ENCODE data around the gene SLC48A1. TPM values are rescaled to one million over a fixed set of nuclear protein-coding genes. Genes with fewer than 3 reads are reported as not detected.

The SLC48A1 gene
- total and polyA plus RNA-seq, 4 donors: 16.8 to 31.3 (median 20.7) TPM

DNA sequence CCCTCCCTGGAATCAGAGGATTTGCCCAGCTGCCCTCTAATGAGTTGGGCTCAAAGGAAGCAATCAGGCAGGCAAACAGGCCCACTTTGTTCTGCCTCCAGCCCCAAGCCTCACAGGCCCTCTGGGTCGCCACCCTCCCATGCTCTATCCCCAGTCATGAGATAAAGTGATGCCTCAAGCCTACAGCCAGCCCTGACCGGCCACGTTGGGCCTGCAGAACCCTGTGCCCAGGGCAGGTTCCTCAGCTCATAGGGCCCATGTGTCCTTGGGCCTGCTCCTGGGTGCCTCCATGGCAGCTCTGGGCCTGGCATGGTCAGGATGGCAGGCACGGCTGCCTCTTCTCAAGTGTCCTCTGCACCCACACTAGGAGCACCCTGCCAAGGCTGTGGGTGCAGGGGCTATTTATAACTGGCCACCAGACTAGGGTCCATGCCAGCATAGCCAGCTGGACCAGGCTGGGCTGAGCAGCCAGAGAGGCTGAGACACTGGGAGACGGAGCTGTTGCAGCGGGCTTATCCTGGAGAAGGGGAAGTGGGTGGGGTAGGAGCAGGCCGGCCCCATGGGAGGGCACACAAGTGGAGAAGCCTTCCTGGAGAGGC lies 26.4 kb downstream of the SLC48A1 start:
- no peak for DNase-seq
- H3K9ac ChIP-seq (ENCODE audit: insufficient read depth in 1 of 2, low read length in 2 of 2): no peak overlapping the region
- no peak for TF ChIP-seq CTCF (IDR thresholded peaks at IDR 0.05; ENCODE audit: control extremely low read depth, extremely low read depth)
- no peaks in the 10 kb centered on the region for H3K9me3 ChIP-seq (ENCODE audit: control insufficient read depth in 4 of 4, insufficient read depth in 3 of 4, low read length in 3 of 4)
- no peaks in the 10 kb centered on the region for H3K27me3 ChIP-seq (ENCODE audit: control insufficient read depth in 3 of 3, insufficient read depth in 3 of 3, low read length in 2 of 3)
- H3K4me3 ChIP-seq: no peak overlapping the region
- 45 to 53% methylated on average over 7 of the region's 7 CpGs for WGBS, 2 donors
- H3K27ac ChIP-seq (ENCODE audit: low read depth in 1 of 2, low read length in 1 of 2): peak overlapping the region in 1 of 2 donors; percentile 81
- peak; percentile 37 for ATAC-seq (ENCODE audit: insufficient read depth, low FRiP score)
- H3K36me3 ChIP-seq (ENCODE audit: control insufficient read depth in 4 of 4, insufficient read depth in 4 of 4, low read length in 4 of 4): peaks cover 13 to 47% (median 14%) of the 10 kb centered on the region in 4 donors
- peaks cover 3 to 42% (median 19%) of the 10 kb centered on the region in 5 donors for H3K4me1 ChIP-seq (ENCODE audit: control insufficient read depth in 5 of 5, insufficient read depth in 5 of 5, low read length in 5 of 5)

DNA sequence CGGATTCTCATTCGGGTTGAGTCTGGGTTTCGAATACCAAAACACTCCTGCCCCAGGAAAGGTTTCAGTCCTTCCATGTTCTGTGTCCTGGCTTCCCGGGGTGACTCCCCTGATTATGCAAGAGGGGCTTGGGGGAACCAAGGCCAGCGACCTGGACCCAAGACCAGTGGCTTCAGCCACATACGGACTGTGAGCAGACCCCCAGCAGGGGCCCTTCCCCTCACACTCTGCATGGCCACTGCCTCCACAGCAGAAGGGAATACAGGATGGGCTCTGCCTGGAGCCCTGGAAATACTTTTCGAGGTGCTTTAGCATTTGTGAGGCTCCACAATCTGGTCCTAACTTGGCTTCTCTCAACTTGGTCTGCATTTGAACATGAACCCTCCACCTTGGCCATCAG lies 27.5 kb downstream of the SLC48A1 start:
- Histone ChIP-seq H3K27me3 (ENCODE audit: control insufficient read depth in 3 of 3, insufficient read depth in 3 of 3, low read length in 2 of 3) (no peaks in the 10 kb centered on the region), H3K27ac (ENCODE audit: low read depth in 1 of 2, low read length in 1 of 2) (peak overlapping the region in 1 of 2 donors; percentile 81), H3K36me3 (ENCODE audit: control insufficient read depth in 4 of 4, insufficient read depth in 4 of 4, low read length in 4 of 4) (peaks cover 9 to 41% (median 11%) of the 10 kb centered on the region in 4 donors), H3K4me1 (ENCODE audit: control insufficient read depth in 5 of 5, insufficient read depth in 5 of 5, low read length in 5 of 5) (peaks cover 6 to 50% (median 22%) of the 10 kb centered on the region in 5 donors), H3K4me3 (no peak overlapping the region), H3K9me3 (ENCODE audit: control insufficient read depth in 4 of 4, insufficient read depth in 3 of 4, low read length in 3 of 4) (no peaks in the 10 kb centered on the region), H3K9ac (ENCODE audit: insufficient read depth in 1 of 2, low read length in 2 of 2) (no peak overlapping the region)
- 80 to 91% methylated on average over 7 of the region's 7 CpGs for WGBS, 2 donors
- ATAC-seq (ENCODE audit: insufficient read depth, low FRiP score): no peak
- no peak for DNase-seq
- TF ChIP-seq CTCF (IDR thresholded peaks at IDR 0.05; ENCODE audit: control extremely low read depth, extremely low read depth): no peak

DNA sequence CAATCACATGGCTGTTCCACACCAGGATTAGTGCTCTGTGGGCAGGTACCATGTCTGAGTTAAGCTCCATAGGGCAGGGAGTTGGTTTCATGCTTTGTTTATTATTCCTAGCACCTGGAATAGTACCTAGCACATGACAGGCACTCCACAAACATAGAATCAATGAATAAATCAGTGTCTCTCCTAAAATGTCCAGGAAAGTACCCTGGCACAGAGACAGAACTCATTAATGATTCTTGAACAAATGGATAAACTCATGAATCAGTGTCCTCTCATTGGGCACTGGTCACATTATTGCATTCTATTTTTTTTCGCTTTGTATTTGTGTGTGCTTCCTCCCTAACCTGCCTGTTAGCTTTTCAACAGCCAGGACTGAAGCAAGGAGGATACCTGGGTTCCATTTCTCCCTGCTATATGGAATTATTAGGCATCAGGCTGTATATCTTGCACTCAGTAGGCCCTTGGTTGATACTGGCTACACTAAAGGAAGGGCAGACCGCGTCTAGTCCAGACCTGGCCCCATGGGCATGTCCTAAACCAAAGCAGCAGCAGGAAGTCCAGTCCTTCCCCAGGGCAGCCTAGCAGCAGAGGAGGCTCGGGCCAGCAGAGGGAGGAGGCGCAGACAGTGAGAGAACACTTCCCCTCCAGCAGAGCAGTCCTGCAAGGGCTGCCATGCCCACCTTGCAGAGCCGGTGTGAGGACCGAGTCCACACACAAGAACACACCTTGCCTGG lies 28.3 kb downstream of the SLC48A1 start:
- Histone ChIP-seq H3K36me3 (ENCODE audit: control insufficient read depth in 4 of 4, insufficient read depth in 4 of 4, low read length in 4 of 4) (peaks cover 9 to 34% (median 11%) of the 10 kb centered on the region in 4 donors), H3K4me1 (ENCODE audit: control insufficient read depth in 5 of 5, insufficient read depth in 5 of 5, low read length in 5 of 5) (peaks cover 6 to 55% (median 28%) of the 10 kb centered on the region in 5 donors), H3K9me3 (ENCODE audit: control insufficient read depth in 4 of 4, insufficient read depth in 3 of 4, low read length in 3 of 4) (no peaks in the 10 kb centered on the region), H3K4me3 (no peak overlapping the region), H3K9ac (ENCODE audit: insufficient read depth in 1 of 2, low read length in 2 of 2) (no peak overlapping the region), H3K27me3 (ENCODE audit: control insufficient read depth in 3 of 3, insufficient read depth in 3 of 3, low read length in 2 of 3) (no peaks in the 10 kb centered on the region), H3K27ac (ENCODE audit: low read depth in 1 of 2, low read length in 1 of 2) (peak overlapping the region in 1 of 2 donors; percentile 87)
- no peak for ATAC-seq (ENCODE audit: insufficient read depth, low FRiP score)
- no peak for DNase-seq
- TF ChIP-seq CTCF (IDR thresholded peaks at IDR 0.05; ENCODE audit: control extremely low read depth, extremely low read depth): no peak
- 44 to 50% methylated on average over 7 of the region's 7 CpGs for WGBS, 2 donors
